ENCODE measurements around the gene MARCKSL1. TPM values are rescaled to one million over a fixed set of nuclear protein-coding genes. Genes with fewer than 3 reads are reported as not detected.
"Not testable (repeated sequence)": the region's sequence is repeated elsewhere in the genome, so short reads cannot be mapped to it uniquely, and the experiment has no call there.

MARCKSL1 gene
- total RNA-seq, 1 experiment from 2014 or later, result 0.65 TPM

GRCh38 chr1:32285658-32286057 lies 50.4 kb downstream of the MARCKSL1 start:
- POLR2A ChIA-PET, result no interaction called here
- H3K4me3 Mint-ChIP-seq (ENCODE audit: unreplicated experiment), result no peak overlapping the region
- no peaks in the 10 kb centered on the region for H3K9me3 Mint-ChIP-seq (ENCODE audit: unreplicated experiment)
- no peaks in the 10 kb centered on the region for H3K4me1 Mint-ChIP-seq (ENCODE audit: insufficient read depth, unreplicated experiment)
- no peak for DNase-seq (ENCODE audit: unreplicated experiment)
- TF ChIP-seq CTCF (IDR thresholded peaks at IDR 0.05; ENCODE audit: unreplicated experiment), result no peak
- intact Hi-C loops (cut with micrococcal nuclease), result no loop called here
- no peaks in the 10 kb centered on the region for H3K36me3 Mint-ChIP-seq (ENCODE audit: insufficient read depth, unreplicated experiment)
- CTCF ChIA-PET, result no interaction called here
- no peak overlapping the region for H3K27ac Mint-ChIP-seq (ENCODE audit: low read depth, unreplicated experiment)
- BruUV-seq (replicated peaks), result no TSS peak
- no peaks in the 10 kb centered on the region for H3K27me3 Mint-ChIP-seq (ENCODE audit: insufficient read depth, unreplicated experiment)

GRCh38 chr1:32284777-32285176 lies 51.3 kb downstream of the MARCKSL1 start:
- BruUV-seq (replicated peaks); H3K4me1 Mint-ChIP-seq (ENCODE audit: insufficient read depth, unreplicated experiment); H3K9me3 Mint-ChIP-seq (ENCODE audit: unreplicated experiment); H3K36me3 Mint-ChIP-seq (ENCODE audit: insufficient read depth, unreplicated experiment); H3K4me3 Mint-ChIP-seq (ENCODE audit: unreplicated experiment); DNase-seq (ENCODE audit: unreplicated experiment); POLR2A ChIA-PET; H3K27me3 Mint-ChIP-seq (ENCODE audit: insufficient read depth, unreplicated experiment); CTCF ChIA-PET; intact Hi-C loops (cut with micrococcal nuclease); H3K27ac Mint-ChIP-seq (ENCODE audit: low read depth, unreplicated experiment): not testable (repeated sequence)

Other genes with a start within 250 kb of the MARCKSL1 start
- gene KPNA6, start 228.2 kb downstream of the MARCKSL1 start, total RNA-seq (2022), result 86.9 and 109 TPM in 2 replicates
- 61.8 and 64.8 TPM in 2 replicates for gene TXLNA, start 156.6 kb downstream of the MARCKSL1 start, total RNA-seq (2022)
- 0.91 and 1.7 TPM in 2 replicates for gene CCDC28B, start 135.6 kb downstream of the MARCKSL1 start, total RNA-seq (2022)
- gene IQCC, start 130.6 kb downstream of the MARCKSL1 start, total RNA-seq (2022), result 1.8 and 1.9 TPM in 2 replicates
- not detected in 2 replicates for gene DCDC2B, start 127.1 kb downstream of the MARCKSL1 start, total RNA-seq (2022)
- 22.2 and 27.3 TPM in 2 replicates for gene TMEM234, start 113.9 kb downstream of the MARCKSL1 start, total RNA-seq (2022)
- gene EIF3I, start 113.8 kb downstream of the MARCKSL1 start, total RNA-seq (2022), result 253 and 259 TPM in 2 replicates
- 0.34 TPM in 1 of 2 replicates, not detected in the other for gene FAM167B, start 89.0 kb downstream of the MARCKSL1 start, total RNA-seq (2022)
- not detected in 2 replicates for gene LCK, start 85.0 kb downstream of the MARCKSL1 start, total RNA-seq (2022)
- gene HDAC1, start 44.1 kb downstream of the MARCKSL1 start, total RNA-seq (2022), result 39.7 and 62.9 TPM in 2 replicates
- gene FAM229A, start 26.3 kb upstream of the MARCKSL1 start, total RNA-seq (2022), result 13.4 and 19.0 TPM in 2 replicates
- 2.0 and 2.3 TPM in 2 replicates for gene TSSK3, start 26.3 kb upstream of the MARCKSL1 start, total RNA-seq (2022)
- 52.6 and 56.2 TPM in 2 replicates for gene BSDC1, start 58.2 kb upstream of the MARCKSL1 start, total RNA-seq (2022)
- gene ZBTB8B, start 128.8 kb upstream of the MARCKSL1 start, total RNA-seq (2022), result not detected in 2 replicates
- gene ZBTB8A, start 203.2 kb upstream of the MARCKSL1 start, total RNA-seq (2022), result 11.5 and 15.1 TPM in 2 replicates